ENCODE measurements around the gene UGT1A5. TPM values are rescaled to one million over a fixed set of nuclear protein-coding genes. Genes with fewer than 3 reads are reported as not detected.

UGT1A5 gene
- total RNA-seq, 2 donors from 2014 or later, result not detected

DNA sequence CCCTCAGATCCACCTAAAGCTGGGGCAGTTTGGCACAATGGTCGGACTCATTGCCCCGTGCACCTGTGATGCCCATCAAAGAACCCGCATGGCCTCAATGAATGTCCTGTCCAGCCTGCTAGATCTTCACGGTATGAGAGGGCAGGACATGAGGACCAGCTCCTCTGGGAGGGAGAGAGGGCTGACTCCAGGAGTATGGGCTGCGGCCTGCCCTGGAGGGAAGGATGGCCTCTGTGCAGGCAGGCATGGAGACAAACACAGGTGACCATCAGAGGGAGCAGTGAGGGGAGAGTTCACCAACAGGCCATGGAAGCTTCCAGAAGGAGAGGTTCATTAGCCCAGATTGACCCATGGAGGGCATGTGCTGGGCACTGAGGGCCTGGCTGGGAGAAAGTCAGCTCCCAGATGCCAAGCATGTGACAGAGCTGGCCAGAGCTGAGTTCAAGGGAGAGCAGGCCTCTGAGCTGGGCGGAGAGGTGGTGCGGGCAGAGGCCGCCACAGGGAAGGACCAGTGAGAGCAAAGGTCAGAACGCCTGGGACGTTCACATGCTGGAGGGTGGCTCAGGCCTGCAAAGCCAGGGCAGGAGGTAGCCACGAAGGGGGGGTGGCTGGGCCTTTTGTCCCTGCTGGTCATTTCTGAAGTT, 105.4 kb downstream of the UGT1A5 start:
- no peak for DNase-seq
- no peak for ATAC-seq
- intact Hi-C loops (cut with DNase I), result no loop called here

DNA sequence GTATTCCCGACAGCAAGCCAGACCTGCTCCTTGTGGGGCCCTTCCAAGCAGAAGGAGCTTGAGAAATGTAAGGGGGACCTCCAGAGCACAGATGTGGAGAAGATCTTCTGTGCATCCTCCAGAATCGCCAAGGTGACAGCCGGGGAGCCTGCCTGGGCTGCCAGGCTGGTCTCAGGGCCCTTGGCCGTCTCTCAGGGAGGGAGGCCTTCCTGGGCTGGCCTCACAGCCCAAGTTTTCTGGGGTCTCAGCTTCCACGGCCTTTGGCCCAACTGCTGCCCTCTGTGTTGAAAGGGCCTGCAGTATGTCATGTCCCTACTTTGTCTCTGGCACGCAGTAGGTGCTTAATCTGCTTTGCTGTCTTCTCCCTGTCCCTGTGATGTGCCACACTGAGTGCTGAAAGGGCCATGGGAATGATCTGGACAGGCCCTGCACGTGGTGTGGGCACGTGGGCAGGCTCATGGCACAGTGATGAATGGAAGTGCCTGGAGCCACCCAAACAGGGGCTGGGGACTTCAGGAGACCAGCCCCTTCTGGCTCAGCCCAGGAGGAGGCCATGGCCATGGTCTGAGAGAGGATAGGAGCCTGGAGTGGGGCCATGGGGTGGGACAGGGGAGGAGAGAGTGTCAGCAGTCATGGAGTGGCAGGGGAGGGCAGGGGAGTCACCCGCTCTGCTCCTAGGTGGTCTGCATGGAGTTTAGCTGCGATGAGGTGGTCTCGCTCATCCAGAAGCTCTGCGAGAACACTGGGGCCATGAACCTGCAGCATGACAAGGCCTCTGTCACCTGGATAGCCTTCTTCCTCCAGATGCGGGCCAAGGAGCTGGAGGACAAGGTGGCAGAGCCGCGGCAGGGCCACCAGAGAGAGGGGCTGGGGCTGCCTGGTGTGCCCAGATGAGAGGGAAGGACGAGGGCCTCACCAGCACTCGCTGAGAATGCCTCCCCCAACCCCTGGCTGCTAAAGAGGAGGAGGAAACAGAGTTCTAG, 106.2 kb downstream of the UGT1A5 start:
- intact Hi-C loops (cut with DNase I), result no loop called here
- no peak for ATAC-seq
- no peak for DNase-seq

DNA sequence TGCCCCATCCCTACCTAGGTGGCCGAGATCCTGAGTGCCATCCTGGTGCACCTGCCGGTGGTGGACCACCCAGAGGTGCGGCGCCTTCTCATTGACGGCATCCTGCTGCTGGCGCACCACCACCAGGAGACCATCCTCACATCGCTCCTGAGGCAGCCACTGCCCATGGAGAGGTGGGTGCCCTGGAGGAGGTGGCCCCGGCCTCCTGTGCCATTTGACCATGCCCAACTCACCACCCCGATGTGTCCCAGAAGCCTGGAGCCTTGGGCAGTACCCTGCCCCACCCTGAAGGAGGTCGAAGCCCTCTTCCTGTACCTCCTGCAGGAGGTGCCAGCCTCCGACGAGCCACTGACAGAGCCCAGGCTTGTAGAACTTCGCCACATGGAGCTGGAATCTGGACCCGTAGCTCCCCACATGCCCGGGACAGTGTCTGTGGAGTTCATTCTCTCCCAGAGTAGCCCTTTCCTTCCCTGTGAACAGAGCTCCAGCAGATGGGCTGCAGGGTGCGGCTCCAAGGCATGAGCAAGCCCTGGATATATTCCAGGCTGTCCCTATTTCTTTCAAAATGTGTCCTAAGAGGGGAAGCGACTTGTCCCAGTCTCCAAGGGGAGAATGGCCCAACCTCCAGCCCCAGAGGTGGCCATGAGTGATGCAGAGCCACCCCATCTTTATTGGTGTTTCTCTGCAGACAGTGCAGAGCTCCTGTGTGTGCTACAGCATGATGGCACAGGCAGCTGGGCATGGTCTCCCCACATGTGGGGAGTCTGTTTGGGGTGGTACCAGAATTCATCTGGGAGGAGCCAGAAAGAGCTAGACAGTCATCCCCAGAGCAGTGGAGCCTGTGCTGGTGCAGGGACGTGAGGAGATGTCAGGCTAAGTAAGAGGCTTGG, 107.4 kb downstream of the UGT1A5 start:
- ATAC-seq (no peak), DNase-seq (no peak)
- intact Hi-C loops (cut with DNase I), result no loop called here

DNA sequence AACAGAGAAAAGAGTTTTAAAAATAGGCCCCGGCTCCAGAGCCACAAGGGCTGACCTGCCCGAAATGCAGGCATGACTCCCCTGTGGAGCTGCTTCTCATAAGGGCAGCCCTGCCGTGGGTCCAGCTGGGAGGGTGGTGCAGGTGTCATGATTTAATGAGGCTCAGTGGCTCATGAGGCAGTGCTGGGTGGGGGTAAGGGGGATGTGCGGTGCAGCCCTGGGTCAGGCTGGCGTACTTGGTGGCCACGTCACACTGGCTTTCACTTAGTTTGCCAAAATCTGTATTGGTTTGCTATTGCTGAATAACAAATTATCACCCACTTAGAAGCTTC, 108.0 kb downstream of the UGT1A5 start:
- no peak for DNase-seq
- no peak for ATAC-seq
- intact Hi-C loops (cut with DNase I), result no loop called here

DNA sequence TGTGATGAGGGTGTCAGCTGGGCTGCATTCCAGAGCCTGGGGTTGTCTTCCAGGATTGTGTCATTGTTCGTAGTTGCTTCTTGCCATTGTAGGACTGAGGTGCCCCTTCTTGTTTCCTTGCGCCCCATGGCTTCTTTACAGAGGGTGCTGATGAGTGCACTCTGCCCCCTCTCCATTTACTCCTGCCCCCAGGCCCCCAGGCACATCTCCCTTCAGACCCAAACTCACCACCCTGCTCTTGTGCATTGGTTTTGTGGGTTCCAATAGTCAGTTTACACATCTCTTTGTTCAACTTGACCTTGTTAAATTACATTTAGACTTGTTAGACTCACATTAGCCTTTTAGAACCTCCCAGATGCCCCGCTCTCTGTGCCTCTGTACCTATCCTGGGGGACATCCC, 108.5 kb downstream of the UGT1A5 start:
- ATAC-seq (no peak), DNase-seq (no peak)
- intact Hi-C loops (cut with DNase I), result no loop called here

DNA sequence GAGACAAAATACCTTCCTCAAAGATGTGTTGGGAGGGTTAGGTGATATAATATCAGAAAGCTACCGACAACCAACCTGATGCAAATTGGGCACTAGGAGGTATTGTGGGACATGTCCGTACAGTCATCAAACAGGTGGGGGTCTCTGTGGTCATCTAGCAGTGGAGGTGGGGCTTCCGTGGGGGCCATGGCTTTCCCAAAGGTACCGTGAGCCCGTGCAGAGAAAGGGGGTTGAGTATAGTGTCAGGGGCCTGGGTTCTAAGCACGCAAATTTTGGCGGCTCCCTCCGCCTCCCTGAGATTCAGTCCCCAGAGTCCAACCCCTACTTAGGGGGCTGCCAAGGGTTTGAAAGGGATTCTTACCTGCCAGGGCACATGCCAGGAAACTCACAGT, 109.0 kb downstream of the UGT1A5 start:
- no peak for ATAC-seq
- intact Hi-C loops (cut with DNase I), result no loop called here

DNA sequence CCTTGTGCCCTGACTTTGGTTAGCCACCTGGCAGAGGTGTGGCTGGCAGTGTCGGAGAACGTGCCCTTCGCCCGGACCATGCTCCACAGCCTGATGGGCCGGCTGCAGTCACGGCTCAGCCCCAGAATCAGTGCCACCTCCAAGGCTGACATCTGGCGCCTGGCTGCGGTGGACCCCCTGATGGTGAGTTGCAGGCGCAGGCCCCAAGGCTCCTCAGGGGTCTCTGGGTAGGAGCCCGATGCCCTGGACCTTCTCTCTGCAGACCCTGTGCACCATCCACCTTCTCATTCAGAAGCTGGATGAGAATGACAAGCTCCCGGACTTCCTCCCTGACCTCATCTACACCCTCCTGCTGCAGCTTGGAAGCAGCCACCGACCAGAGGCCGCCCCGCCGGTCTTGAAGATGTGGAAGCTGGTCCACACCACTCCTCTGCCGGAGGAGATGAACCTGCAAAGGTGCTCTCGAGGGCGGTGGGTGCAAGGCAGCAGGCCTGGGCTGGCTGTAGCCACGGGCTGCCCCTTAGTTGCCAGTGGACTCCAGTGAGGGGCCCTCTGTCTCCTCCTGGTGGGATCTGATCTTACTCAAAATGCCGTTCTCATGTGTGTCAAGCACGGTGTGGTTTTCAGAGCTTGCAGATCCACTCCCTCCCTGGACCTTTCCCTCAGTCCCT, 109.5 kb downstream of the UGT1A5 start:
- intact Hi-C loops (cut with DNase I), result no loop called here
- no peak for ATAC-seq
- DNase-seq, result no peak

More for the DNA sequence above, 109.0 kb downstream of the UGT1A5 start:
- DNase-seq, result no peak

Other genes starting within 250 kb of the UGT1A5 start
- gene USP40, start 146.1 kb upstream of the UGT1A5 start, total RNA-seq, result 10 to 100 TPM; 14.5 to 17.1 TPM
- not detected for gene UGT1A8, start 95.3 kb upstream of the UGT1A5 start, total RNA-seq
- gene UGT1A10, start 76.5 kb upstream of the UGT1A5 start, total RNA-seq, result not detected
- under 1 TPM in 1 of 2 donors, not detected in 1; 0.12 TPM for gene UGT1A9, start 41.0 kb upstream of the UGT1A5 start, total RNA-seq
- not detected for gene UGT1A7, start 31.0 kb upstream of the UGT1A5 start, total RNA-seq
- not detected for gene UGT1A6, start 20.0 kb upstream of the UGT1A5 start, total RNA-seq
- gene UGT1A4, start 5.8 kb downstream of the UGT1A5 start, total RNA-seq, result not detected
- gene UGT1A3, start 16.1 kb downstream of the UGT1A5 start, total RNA-seq, result not detected
- not detected for gene UGT1A1, start 47.4 kb downstream of the UGT1A5 start, total RNA-seq
- not detected for gene MROH2A, start 65.4 kb downstream of the UGT1A5 start, total RNA-seq
- 1 to 10 TPM in 1 of 2 donors, not detected in 1; 1.1 TPM for gene HJURP, start 141.6 kb downstream of the UGT1A5 start, total RNA-seq
- not detected for gene TRPM8, start 204.5 kb downstream of the UGT1A5 start, total RNA-seq